Stimulated activated CD8-positive, alpha-beta memory T cell treated with anti-CD3 and anti-CD28 coated beads, Interleukin-4, amount 100 ng/mL, for 1 hour (primary cell): ENCODE data around the gene PCYT2.

Source experiments
- DNase-seq, 2 donors: peaks; one replicate each; pipeline ENCODE4 v3.0.0-alpha.2; 2020; ENCODE audit warnings: low read depth in 2 of 2, low spot score in 1 of 2

The PCYT2 gene

DNA sequence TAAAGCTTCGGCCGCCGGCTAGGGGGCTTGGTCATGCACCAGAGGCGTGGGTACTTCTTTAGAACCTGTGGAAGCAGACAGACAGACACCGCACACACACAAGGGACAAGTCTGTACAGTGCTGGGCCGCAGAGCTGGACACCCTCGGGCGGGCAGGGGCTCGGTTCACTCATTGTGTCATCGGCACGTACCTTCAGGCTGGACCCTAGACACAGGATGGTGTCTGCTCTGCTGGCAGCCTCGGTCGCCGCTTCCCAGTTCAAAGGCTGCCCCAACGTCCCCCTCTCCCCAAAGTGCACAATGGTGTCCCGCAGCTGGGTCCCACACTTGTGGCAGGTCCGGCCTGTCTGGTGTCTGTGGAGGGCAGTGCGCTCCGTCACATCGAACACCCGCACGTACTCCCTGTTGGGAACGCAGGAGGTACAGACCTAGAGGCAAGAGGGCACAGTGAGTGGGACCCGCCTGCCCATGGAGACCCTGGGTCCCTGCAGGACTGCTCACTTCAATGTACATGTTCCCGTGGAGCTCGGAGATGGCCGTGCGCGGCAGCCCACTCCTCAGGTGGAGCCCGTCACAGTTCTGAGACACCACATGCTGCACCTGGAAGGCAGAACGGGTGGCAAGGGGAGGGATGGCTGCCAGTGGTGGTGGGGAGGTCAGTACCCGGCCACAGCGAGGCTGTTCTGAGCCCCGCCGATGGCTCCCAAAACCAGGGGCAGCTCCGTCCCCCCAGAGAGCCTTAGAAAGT is 3.1 kb upstream of the PCYT2 start:
- DNase-seq, result no peak

DNA sequence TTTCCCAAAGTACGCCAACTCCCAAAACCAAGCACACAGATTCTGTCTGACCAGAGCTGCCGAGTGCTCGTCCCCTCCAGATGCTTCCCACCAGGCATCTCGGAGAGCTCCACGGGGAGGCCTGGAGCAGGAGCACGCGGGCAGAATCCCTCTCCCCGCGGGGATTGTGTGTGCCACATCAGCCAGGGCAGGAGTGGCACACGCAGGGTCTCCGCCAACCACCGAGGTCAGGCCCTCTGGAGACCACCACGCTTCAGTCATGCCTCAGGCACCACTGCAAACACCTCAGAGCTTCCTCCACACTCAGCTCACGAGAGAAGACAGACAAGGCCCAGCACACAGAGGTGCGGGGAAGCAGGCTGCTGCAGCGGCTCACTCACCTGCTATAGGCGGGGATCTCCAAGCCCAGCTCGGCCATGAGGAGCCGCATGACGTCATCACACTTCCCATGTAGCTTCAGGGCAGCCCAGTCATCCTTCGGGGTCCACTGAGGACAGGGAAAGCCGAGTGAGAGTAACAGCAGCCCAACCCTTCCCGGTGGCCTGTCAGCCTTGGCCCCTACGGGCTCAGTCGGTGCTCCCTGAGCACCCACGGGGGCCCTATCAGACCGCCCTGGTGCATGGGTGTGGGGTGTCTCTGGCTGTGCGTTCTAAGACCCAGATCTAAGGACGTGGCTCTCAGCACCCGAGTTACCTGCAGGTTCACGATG is 2.3 kb upstream of the PCYT2 start:
- no peak for DNase-seq

- DNase-seq, result no peak
These were observed 1.5 kb upstream of the PCYT2 start for GRCh38 chr17:81912441-81913309.

DNA sequence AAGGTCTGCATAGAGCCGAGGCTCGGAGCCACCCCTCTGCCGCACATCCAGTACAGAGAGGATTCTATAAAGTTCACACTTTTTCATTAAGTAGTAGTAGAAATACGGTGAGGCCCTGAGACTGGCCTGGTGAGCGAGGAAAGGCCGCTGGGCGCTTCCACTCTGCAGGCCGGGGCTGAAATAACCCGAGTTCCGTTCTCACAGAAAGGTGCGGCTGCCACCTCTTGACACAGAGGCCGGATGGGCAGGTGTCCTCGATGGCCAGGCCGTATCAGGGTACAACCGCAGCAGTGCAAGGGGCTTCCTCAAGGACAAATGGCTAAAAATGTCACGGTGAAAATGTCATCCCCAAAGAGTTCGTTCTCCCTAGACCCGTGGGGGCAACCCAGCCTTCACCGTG is 770 bp upstream of the PCYT2 start:
- DNase-seq, result no peak

DNA sequence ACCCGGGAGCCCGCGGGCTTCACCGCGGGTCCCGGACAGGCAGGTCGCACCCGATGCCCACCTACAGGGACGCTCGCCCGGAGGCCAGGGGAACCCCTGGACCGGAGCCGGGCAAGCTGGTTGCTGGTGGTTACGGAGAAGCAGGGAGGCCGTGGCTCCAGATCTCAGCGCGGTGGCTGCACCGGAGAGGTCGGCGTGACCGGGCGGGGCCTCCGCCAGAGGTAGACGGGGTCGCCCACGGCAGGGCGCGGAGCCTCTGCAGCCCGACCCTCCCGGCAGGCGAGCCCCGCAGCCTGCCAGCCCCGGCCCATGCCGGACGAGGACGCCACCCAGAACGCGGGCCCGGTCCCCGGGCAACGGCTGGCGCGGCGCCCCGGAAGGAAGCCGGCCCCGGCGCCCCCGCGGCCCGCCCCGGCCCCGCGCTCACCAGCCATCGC is 341 bp downstream of the PCYT2 start:
- no peak for DNase-seq

DNA sequence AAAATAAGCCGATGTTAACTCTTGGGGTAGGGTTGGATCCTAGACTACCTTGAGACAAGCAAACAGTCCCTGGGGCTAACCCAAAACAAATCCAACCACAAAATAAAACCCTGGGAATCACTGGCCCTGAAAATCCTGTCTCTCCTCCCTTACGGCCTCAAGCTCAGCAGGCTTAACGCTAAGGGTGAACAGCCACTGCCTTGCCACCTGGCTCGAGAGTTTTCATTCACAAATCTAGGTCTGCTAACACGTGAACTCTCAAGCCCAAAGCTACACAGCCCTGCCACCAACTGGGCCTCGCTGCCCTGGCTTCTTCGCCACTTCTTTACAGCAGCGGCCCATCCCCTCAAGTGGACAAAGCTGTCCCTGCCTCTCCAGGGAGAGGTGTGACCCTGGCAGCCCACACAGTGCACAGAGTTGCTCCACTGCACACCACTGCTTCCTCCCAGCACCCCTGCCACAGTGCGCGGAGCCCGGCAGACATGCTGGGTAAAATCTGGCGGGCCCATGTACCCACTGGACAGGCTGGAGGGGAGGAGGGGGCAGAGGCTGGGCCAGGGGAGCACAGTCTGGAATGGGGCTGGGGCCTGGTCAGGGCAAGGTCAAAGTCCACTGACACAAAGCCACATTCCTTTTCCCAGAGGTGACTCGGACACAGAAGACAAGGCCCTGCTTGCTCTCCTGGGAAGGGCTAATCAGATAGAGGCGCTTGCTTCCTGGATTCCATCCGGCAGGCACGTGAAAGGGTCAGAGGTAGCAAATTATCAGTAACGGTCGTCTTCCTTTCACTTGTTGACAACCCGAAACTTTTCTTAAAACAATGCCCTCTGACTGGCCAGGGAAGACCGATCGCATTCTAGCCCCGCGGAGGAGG is 996 bp downstream of the PCYT2 start:
- DNase-seq, result no peak

GRCh38 chr17:81909231-81909630 is 2.0 kb downstream of the PCYT2 start:
- no peak for DNase-seq

GRCh38 chr17:81908793-81909192 is 2.4 kb downstream of the PCYT2 start:
- no peak for DNase-seq

DNA sequence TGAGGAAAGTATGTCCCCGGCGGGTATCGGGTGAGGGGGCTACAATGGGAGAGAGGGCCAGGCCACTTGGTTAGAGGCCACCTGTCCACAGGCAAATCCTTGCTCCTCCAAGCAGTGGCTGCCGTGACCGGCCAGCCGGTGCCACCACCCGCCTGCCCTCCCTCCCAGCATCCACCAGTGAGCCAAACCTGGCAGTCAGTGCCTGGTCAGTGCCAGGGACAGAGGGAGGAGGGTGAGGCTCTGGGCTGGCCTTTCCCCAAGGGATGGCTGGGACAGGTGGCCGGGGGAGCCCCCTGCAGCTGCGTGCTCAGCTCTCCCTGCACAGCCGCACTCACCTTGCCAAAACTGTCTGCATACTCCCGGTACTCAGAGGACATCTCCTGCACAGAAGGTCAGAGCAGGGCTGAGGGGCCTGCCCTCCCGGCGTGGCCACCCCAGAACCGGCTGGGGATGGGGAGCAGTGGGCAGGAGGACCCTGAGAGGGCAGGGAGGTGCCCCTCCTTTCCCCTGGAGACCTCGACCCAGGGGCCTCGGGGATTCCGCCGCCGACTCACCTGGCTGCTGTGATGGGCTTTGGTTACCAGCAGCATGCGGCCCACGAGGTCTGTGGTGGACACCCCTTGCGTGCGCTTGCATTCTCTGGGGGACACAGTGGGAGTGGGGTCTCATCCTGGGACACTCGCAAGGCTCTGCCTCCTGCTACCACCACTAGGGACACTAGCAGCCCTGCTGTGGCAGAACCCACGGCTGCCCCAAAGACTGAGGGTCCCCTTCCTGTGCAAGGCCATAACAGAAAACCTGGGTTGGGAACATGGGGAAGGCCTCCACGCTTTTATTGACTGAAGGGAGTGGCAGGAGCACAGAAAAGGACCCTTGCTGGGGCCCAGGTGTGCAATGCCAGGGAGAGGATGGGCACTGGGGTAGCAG is 3.7 kb downstream of the PCYT2 start:
- DNase-seq, result no peak

- no peak for DNase-seq
These were observed 4.6 kb downstream of the PCYT2 start for GRCh38 chr17:81906476-81907218.

DNA sequence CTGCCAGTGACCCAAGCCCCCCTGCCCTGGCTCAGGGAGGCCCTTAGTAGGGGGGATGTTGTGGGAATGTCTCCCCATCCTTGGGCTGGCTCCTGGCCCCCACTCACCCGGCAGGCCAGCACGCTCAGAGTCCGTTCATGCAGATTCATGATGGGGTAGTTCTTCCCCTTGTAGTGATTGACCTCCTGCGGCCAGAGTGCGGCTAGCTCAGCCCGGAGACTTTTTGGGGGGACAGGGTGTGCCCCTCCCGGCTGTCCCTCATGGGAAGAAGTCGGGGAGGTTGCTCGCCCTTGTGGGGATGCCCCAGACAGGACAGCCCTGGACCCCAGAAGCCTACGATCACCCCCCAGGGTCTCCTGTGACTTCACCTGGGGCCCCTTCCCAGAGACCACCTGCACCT is 5.2 kb downstream of the PCYT2 start:
- DNase-seq, result no peak

DNA sequence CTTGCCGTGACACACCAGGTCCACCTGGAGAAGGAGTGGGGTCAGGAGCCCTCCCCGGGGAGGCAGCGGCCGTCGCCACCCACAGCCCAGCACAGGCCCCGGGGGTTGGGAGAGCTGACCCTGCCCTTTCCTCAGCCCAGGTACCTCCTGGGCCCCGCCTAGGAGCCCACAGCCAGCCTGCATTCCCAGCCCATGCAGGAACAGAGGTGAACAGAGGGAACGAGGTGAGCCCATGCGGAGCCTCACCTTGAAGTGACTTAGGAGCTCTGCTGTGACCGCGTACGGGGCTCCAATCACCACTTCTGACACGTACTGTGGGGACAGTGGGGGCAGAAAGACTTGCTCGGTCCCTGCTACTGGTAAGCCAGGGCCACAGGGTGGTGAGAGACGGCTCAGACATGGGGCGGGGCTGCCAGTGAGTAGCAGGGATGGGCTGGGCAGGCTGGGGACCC is 5.7 kb downstream of the PCYT2 start:
- no peak for DNase-seq

GRCh38 chr17:81904600-81905423 is 6.4 kb downstream of the PCYT2 start:
- no peak for DNase-seq

DNA sequence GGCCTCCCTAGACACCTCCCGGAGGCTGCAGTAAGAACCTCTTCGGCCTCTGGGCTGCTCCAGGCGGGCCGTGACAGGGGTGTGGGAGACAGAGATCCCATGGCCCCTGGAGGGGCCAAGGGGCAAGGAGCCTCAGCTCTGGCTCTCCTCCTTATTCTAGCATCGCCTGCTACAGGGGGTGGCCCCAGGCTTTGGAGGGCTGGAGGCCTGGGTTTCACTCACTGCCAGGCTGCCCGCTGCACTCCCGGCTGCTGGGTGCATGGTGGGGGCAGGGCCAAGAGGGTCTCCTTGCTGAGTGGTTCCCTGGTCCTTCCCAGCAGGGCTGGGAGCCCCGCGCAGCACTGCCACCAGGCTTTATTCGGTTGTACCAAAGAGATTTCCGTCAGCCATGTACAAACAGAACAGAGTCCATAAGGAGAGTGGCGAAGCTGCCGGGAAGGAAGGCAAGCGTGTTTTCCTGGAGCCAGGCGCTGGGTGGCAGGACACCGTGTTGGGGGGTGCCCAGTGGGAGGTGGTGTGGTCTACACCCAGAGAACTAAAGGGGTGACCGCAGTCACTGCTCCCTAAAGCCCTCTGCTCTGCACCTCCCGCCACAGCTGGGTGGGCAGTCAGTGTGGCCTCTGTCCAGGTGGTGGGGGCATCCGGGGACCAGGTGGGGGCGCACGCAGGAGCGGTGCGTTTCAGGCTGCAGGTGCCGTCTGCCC is 7.2 kb downstream of the PCYT2 start:
- DNase-seq, result no peak

GRCh38 chr17:81903415-81903831 is 7.8 kb downstream of the PCYT2 start:
- DNase-seq, result no peak

- DNase-seq, result no peak
These were observed 8.4 kb downstream of the PCYT2 start for GRCh38 chr17:81902653-81903414.
